PC-3 (cell line): Measurements from ENCODE around the gene NOL4L. TPM values are rescaled to one million over a fixed set of nuclear protein-coding genes. Genes with fewer than 3 reads are reported as not detected.
A peak's percentile ranks its signal among the peaks of the same experiment; 100 is the strongest.

Experiments
- ATAC-seq: fragments of 200-7000 bp; cut with Tn5 transposase; 2 replicates; pipeline ENCODE4 v1.9.1; 2020; ENCODE audit warnings: mild to moderate bottlenecking, moderate library complexity
- BruUV-seq: library from RNA; stranded (reverse); fragments of 400-500 nt; replicated peaks from 2 replicates; lab custom pipeline; 2021; lab: Mats Ljungman, UMichigan
- CTCF ChIA-PET: fragments of 300-600 bp; sonication (Branson Sonifier 250); formaldehyde crosslinking; loops from one replicate; lab custom pipeline; 2022; ENCODE audit warnings: antibody characterized with exemption; lab: Charles Lee
- POLR2A ChIA-PET: fragments of 300-600 bp; sonication (Branson Sonifier 250); formaldehyde crosslinking; loops from one replicate; lab custom pipeline; 2022; ENCODE audit warnings: antibody characterized with exemption; ENCODE audit not compliant: unreplicated experiment; lab: Charles Lee
- DNase-seq: peaks from one replicate; pipeline ENCODE4 v3.0.0-alpha.2; 2015
- H2AFZ ChIP-seq: fragments of 300-600 bp; sonication (generic); 2 replicates; pipeline ENCODE4 v1.6.0; 2016; ENCODE audit warnings: antibody characterized with exemption, low read length
- H3F3A ChIP-seq: fragments of 300-600 bp; sonication (generic); one replicate; pipeline ENCODE4 v1.6.0; 2017; ENCODE audit warnings: antibody characterized with exemption, low read length, control low read depth, mild to moderate bottlenecking; ENCODE audit not compliant: unreplicated experiment
- H3K27ac ChIP-seq: fragments of 300-600 bp; sonication (generic); 2 replicates; pipeline ENCODE4 v1.5.1; 2016; ENCODE audit warnings: mild to moderate bottlenecking, low read length
- H3K27me3 ChIP-seq: fragments of 300-600 bp; sonication (generic); 2 replicates; pipeline ENCODE4 v1.6.1; 2016; ENCODE audit warnings: low read length, mixed read lengths
- H3K36me3 ChIP-seq: fragments of 300-600 bp; sonication (generic); 2 replicates; pipeline ENCODE4 v1.6.1; 2016; ENCODE audit warnings: low read depth, mixed run types, low read length, mixed read lengths
- H3K4me1 ChIP-seq: fragments of 300-600 bp; sonication (generic); 2 replicates; pipeline ENCODE4 v1.5.1; 2016; ENCODE audit warnings: low read length; ENCODE audit not compliant: insufficient read depth
- H3K4me2 ChIP-seq: fragments of 300-600 bp; sonication (generic); 2 replicates; pipeline ENCODE4 v1.6.0; 2016; ENCODE audit warnings: low read length
- H3K4me3 ChIP-seq: fragments of 300-600 bp; sonication (generic); 2 replicates; pipeline ENCODE4 v1.5.1; 2016; ENCODE audit warnings: mild to moderate bottlenecking, low read length, mixed read lengths
- H3K79me2 ChIP-seq: fragments of 300-600 bp; sonication (generic); 2 replicates; pipeline ENCODE4 v1.6.1; 2017; ENCODE audit warnings: low read length, mixed read lengths
- H3K9ac ChIP-seq: fragments of 300-600 bp; sonication (generic); 2 replicates; pipeline ENCODE4 v1.6.0; 2016; ENCODE audit warnings: mild to moderate bottlenecking, low read length
- H3K9me2 ChIP-seq: fragments of 300-600 bp; sonication (generic); replicated peaks from 2 replicates; pipeline ENCODE4 v1.6.1; 2016; ENCODE audit warnings: mixed run types, low read length, mixed read lengths
- H3K9me3 ChIP-seq: fragments of 300-600 bp; sonication (generic); 2 replicates; pipeline ENCODE4 v1.6.1; 2016; ENCODE audit warnings: low read length, mixed read lengths
- H4K20me1 ChIP-seq: fragments of 300-600 bp; sonication (generic); 2 replicates; pipeline ENCODE4 v1.6.1; 2016; ENCODE audit warnings: low read length, mixed read lengths
- CTCF ChIP-seq: fragments of 300-600 bp; sonication (generic); conservative IDR thresholded peaks from 2 replicates; pipeline ENCODE4 v1.5.1; 2017; ENCODE audit warnings: antibody characterized with exemption, low read depth, mild to moderate bottlenecking, low read length
- EZH2 ChIP-seq: fragments of 300-600 bp; sonication (generic); IDR thresholded peaks from one replicate; pipeline ENCODE4 v1.6.1; 2017; ENCODE audit warnings: antibody characterized with exemption, mild to moderate bottlenecking, low read length; ENCODE audit not compliant: unreplicated experiment
- EZH2phosphoT487 ChIP-seq: fragments of 300-600 bp; sonication (generic); IDR thresholded peaks from 2 replicates; pipeline ENCODE4 v1.6.1; 2018; ENCODE audit warnings: mild to moderate bottlenecking, antibody characterized with exemption, low read length, borderline replicate concordance
- intact Hi-C: fragments of 100-400 bp; cut with micrococcal nuclease; formaldehyde crosslinking; loops from 2 replicates; pipeline ENCODE4 v1.9.0; 2023
- total RNA-seq: library from RNA; depleted of rRNA; stranded (reverse); fragments of >200 nt; gene quantifications from 2 replicates; pipeline ENCODE4 v1.2.3, GENCODE V29; 2014

NOL4L gene
- total RNA-seq, 1 experiment from 2014 or later = 7.3 TPM

- H4K20me1 ChIP-seq = no peaks in the 10 kb centered on the region
- H3K4me3 ChIP-seq = no peak overlapping the region
- intact Hi-C loops = no loop called here
- no peaks in the 10 kb centered on the region for H3K9me3 ChIP-seq
- H3K4me1 ChIP-seq = peaks cover 3% of the 10 kb centered on the region; the same call in 1 of the 2 replicates
- H3K4me2 ChIP-seq = no peak overlapping the region
- no peaks in the 10 kb centered on the region for H3K27me3 ChIP-seq
- DNase-seq (no peak), ATAC-seq (no peak)
- TF ChIP-seq EZH2phosphoT487 = no peak
- TF ChIP-seq EZH2 = no peak
- TF ChIP-seq CTCF = no peak
- no peaks in the 10 kb centered on the region for H3K79me2 ChIP-seq
- ChIA-PET CTCF (no interaction called here), POLR2A (no interaction called here)
- no peak overlapping the region for H2AFZ ChIP-seq
- BruUV-seq = no TSS peak
- H3K27ac ChIP-seq = no peak overlapping the region
- no peak overlapping the region for H3K9ac ChIP-seq
- H3F3A ChIP-seq = no peaks in the 10 kb centered on the region
- H3K36me3 ChIP-seq = no peaks in the 10 kb centered on the region
- H3K9me2 ChIP-seq = no peaks in the 10 kb centered on the region
Observed at GRCh38 chr20:32458837-32459220, 126.3 kb downstream of the NOL4L start.

GRCh38 chr20:32458061-32458836 lies 126.9 kb downstream of the NOL4L start:
- peak; percentile 1; the same call in 1 of the 2 replicates for ATAC-seq
- no peak overlapping the region for H3K27ac ChIP-seq
- no peaks in the 10 kb centered on the region for H4K20me1 ChIP-seq
- H3K9me2 ChIP-seq = no peaks in the 10 kb centered on the region
- no peaks in the 10 kb centered on the region for H3K9me3 ChIP-seq
- H3K4me3 ChIP-seq = peak overlapping the region; percentile 69; the same call in 1 of the 2 replicates
- no peaks in the 10 kb centered on the region for H3K27me3 ChIP-seq
- POLR2A ChIA-PET = no interaction called here
- TF ChIP-seq CTCF = no peak
- TF ChIP-seq EZH2 = no peak
- no peak for TF ChIP-seq EZH2phosphoT487
- no peaks in the 10 kb centered on the region for H3K36me3 ChIP-seq
- no peak overlapping the region for H3K9ac ChIP-seq
- peak overlapping the region; percentile 82 for H3K4me2 ChIP-seq
- no peaks in the 10 kb centered on the region for H3K79me2 ChIP-seq
- no peak for DNase-seq
- BruUV-seq = no TSS peak
- H2AFZ ChIP-seq = no peak overlapping the region
- H3F3A ChIP-seq = no peaks in the 10 kb centered on the region
- peaks cover 3% of the 10 kb centered on the region; the same call in 1 of the 2 replicates for H3K4me1 ChIP-seq
- CTCF ChIA-PET = no interaction called here
- intact Hi-C loops = no loop called here

GRCh38 chr20:32457479-32457986 lies 127.6 kb downstream of the NOL4L start:
- H4K20me1 ChIP-seq = no peaks in the 10 kb centered on the region
- H3K9me3 ChIP-seq = no peaks in the 10 kb centered on the region
- H3F3A ChIP-seq = no peaks in the 10 kb centered on the region
- H3K36me3 ChIP-seq = no peaks in the 10 kb centered on the region
- peak; percentile 68 for DNase-seq
- H3K4me3 ChIP-seq = peak overlapping the region; percentile 69
- H2AFZ ChIP-seq = peak overlapping the region; percentile 66
- no peak for TF ChIP-seq EZH2
- TF ChIP-seq EZH2phosphoT487 = no peak
- no peak for TF ChIP-seq CTCF
- H3K9me2 ChIP-seq = no peaks in the 10 kb centered on the region
- POLR2A ChIA-PET = no interaction called here
- CTCF ChIA-PET = no interaction called here
- no peak overlapping the region for H3K27ac ChIP-seq
- H3K27me3 ChIP-seq = no peaks in the 10 kb centered on the region
- ATAC-seq = peak; percentile 94
- BruUV-seq = no TSS peak
- H3K4me1 ChIP-seq = peaks cover 3% of the 10 kb centered on the region; the same call in 1 of the 2 replicates
- no peak overlapping the region for H3K9ac ChIP-seq
- H3K79me2 ChIP-seq = no peaks in the 10 kb centered on the region
- intact Hi-C loops = no loop called here
- peak overlapping the region; percentile 82 for H3K4me2 ChIP-seq
